ENCODE measurements around the gene ROCK2. TPM values are rescaled to one million over a fixed set of nuclear protein-coding genes. Genes with fewer than 3 reads are reported as not detected.

The ROCK2 gene
- total RNA-seq, 1 experiment from 2014 or later, result 64.4 TPM

DNA sequence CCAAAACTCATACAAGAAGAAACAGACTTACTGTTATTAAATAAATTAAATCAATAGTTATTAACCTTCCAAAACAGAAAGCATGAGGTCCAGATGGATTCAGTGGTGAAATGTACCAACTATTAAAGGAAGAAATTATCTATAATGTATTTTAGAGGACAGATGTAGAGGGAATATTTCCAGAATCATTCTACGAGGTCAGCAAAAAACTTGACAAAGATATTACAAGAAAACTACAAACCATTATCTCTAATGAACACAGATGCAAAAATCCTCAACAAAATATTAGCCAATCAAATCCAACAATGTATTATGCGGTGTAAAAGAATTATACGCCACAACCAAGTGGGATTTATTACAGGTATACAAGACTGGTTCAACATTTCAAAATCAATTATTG, 63.7 kb downstream of the ROCK2 start:
- POLR2A ChIA-PET, result no interaction called here
- Histone ChIP-seq H3K36me3 (ENCODE audit: control insufficient read depth, insufficient read depth, low read length) (no peaks in the 10 kb centered on the region), H3K4me1 (no peaks in the 10 kb centered on the region), H3K9me3 (0 out of 2 replicates have a peak, but pooled peaks cover 4% of the 10 kb centered on the region), H3K27me3 (replicated peaks; ENCODE audit: control insufficient read depth, insufficient read depth, low read length) (no peaks in the 10 kb centered on the region), H3K4me3 (ENCODE audit: low read depth, low read length) (no peak overlapping the region)
- Mint-ChIP-seq H3K4me3 (ENCODE audit: unreplicated experiment) (no peak overlapping the region), H3K27me3 (ENCODE audit: insufficient read depth, unreplicated experiment) (no peaks in the 10 kb centered on the region), H3K4me1 (ENCODE audit: low read depth, unreplicated experiment) (peaks cover 4% of the 10 kb centered on the region), H3K9me3 (ENCODE audit: unreplicated experiment) (peaks cover 16% of the 10 kb centered on the region), H3K36me3 (ENCODE audit: insufficient read depth, unreplicated experiment) (peaks cover 66% of the 10 kb centered on the region), H3K27ac (ENCODE audit: unreplicated experiment) (no peak overlapping the region)
- TF ChIP-seq, protein P1, sequence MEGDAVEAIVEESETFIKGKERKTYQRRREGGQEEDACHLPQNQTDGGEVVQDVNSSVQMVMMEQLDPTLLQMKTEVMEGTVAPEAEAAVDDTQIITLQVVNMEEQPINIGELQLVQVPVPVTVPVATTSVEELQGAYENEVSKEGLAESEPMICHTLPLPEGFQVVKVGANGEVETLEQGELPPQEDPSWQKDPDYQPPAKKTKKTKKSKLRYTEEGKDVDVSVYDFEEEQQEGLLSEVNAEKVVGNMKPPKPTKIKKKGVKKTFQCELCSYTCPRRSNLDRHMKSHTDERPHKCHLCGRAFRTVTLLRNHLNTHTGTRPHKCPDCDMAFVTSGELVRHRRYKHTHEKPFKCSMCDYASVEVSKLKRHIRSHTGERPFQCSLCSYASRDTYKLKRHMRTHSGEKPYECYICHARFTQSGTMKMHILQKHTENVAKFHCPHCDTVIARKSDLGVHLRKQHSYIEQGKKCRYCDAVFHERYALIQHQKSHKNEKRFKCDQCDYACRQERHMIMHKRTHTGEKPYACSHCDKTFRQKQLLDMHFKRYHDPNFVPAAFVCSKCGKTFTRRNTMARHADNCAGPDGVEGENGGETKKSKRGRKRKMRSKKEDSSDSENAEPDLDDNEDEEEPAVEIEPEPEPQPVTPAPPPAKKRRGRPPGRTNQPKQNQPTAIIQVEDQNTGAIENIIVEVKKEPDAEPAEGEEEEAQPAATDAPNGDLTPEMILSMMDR (IDR thresholded peaks at IDR 0.05; ENCODE audit: insufficient read depth in 1 of 2, low read depth in 1 of 2, low read length in 1 of 2, severe bottlenecking in 1 of 2, unreplicated experiment in 1 of 2), result no peak
- no peak for DNase-seq
- intact Hi-C loops (cut with micrococcal nuclease; ENCODE audit: unreplicated experiment), result no loop called here
- BruUV-seq (replicated peaks), result no TSS peak
- CTCF ChIA-PET, result no interaction called here

DNA sequence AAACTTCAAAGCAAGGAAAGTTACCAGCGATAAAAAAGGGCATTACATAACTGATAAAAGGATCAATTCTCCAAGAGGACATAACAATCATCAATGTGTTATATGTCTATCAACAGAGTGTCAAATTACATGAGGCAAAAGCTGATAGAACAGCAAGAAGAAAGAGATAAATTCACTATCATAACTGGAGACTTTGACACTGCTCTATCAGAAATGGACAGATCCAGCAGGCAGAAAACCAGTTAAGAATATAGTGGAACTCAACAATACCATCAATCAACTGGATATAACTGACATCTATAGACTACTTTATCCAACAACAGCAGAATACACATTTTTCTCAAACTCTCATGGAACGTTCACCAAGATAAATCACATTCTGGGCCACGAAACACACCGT, 65.0 kb downstream of the ROCK2 start:
- no peaks in the 10 kb centered on the region for H3K27me3 Mint-ChIP-seq (ENCODE audit: insufficient read depth, unreplicated experiment)
- intact Hi-C loops (cut with micrococcal nuclease; ENCODE audit: unreplicated experiment), result no loop called here
- no peaks in the 10 kb centered on the region for H3K9me3 ChIP-seq
- H3K36me3 Mint-ChIP-seq (ENCODE audit: insufficient read depth, unreplicated experiment), result peaks cover 53% of the 10 kb centered on the region
- H3K4me3 ChIP-seq (ENCODE audit: low read depth, low read length), result no peak overlapping the region
- ChIA-PET POLR2A (no interaction called here), CTCF (no interaction called here)
- H3K9me3 Mint-ChIP-seq (ENCODE audit: unreplicated experiment), result peaks cover 9% of the 10 kb centered on the region
- H3K36me3 ChIP-seq (ENCODE audit: control insufficient read depth, insufficient read depth, low read length), result no peaks in the 10 kb centered on the region
- DNase-seq, result no peak
- no peak overlapping the region for H3K4me3 Mint-ChIP-seq (ENCODE audit: unreplicated experiment)
- no peak overlapping the region for H3K27ac Mint-ChIP-seq (ENCODE audit: unreplicated experiment)
- H3K27me3 ChIP-seq (replicated peaks; ENCODE audit: control insufficient read depth, insufficient read depth, low read length), result no peaks in the 10 kb centered on the region
- H3K4me1 Mint-ChIP-seq (ENCODE audit: low read depth, unreplicated experiment), result peaks cover 4% of the 10 kb centered on the region
- TF ChIP-seq, protein P1 (IDR thresholded peaks at IDR 0.05; ENCODE audit: insufficient read depth in 1 of 2, low read depth in 1 of 2, low read length in 1 of 2, severe bottlenecking in 1 of 2, unreplicated experiment in 1 of 2), result no peak
- H3K4me1 ChIP-seq, result no peaks in the 10 kb centered on the region
- no TSS peak for BruUV-seq (replicated peaks)

DNA sequence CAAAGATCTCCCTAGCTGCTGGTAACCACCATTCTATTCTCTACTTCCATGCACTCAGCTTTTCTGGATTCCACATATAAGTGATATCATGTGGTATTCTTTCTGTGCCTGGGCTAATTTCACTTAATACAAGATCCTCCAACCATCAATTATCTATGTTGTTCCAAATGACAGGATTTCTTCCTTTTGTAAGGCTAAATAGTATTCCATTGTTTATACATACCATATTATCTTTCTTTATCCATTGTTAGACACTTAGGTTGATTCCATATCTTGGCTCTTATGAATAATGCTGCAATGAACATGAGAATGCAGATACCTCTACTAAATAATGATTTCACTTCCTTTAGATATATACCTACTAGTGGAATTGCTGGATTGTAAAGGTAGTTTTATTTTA, 66.2 kb downstream of the ROCK2 start:
- TF ChIP-seq, protein P1 (IDR thresholded peaks at IDR 0.05; ENCODE audit: insufficient read depth in 1 of 2, low read depth in 1 of 2, low read length in 1 of 2, severe bottlenecking in 1 of 2, unreplicated experiment in 1 of 2), result no peak

More for the DNA sequence above, 66.2 kb downstream of the ROCK2 start:
- Mint-ChIP-seq H3K36me3 (ENCODE audit: insufficient read depth, unreplicated experiment) (peaks cover 41% of the 10 kb centered on the region), H3K4me3 (ENCODE audit: unreplicated experiment) (no peak overlapping the region), H3K27me3 (ENCODE audit: insufficient read depth, unreplicated experiment) (no peaks in the 10 kb centered on the region), H3K27ac (ENCODE audit: unreplicated experiment) (no peak overlapping the region), H3K9me3 (ENCODE audit: unreplicated experiment) (no peaks in the 10 kb centered on the region), H3K4me1 (ENCODE audit: low read depth, unreplicated experiment) (peaks cover 4% of the 10 kb centered on the region)
- no TSS peak for BruUV-seq (replicated peaks)
- intact Hi-C loops (cut with micrococcal nuclease; ENCODE audit: unreplicated experiment), result no loop called here
- Histone ChIP-seq H3K4me3 (ENCODE audit: low read depth, low read length) (no peak overlapping the region), H3K9me3 (no peaks in the 10 kb centered on the region), H3K36me3 (ENCODE audit: control insufficient read depth, insufficient read depth, low read length) (no peaks in the 10 kb centered on the region), H3K27me3 (replicated peaks; ENCODE audit: control insufficient read depth, insufficient read depth, low read length) (no peaks in the 10 kb centered on the region), H3K4me1 (no peaks in the 10 kb centered on the region)
- CTCF ChIA-PET, result no interaction called here
- POLR2A ChIA-PET, result no interaction called here
- no peak for DNase-seq
